22Rv1 (cell line): ENCODE measurements around the gene NRXN3.

Experiments
- ZFX ChIP-seq: fragments of 450-650 bp; IDR thresholded peaks from 2 replicates; pipeline ENCODE4 v1.6.1; 2017; ENCODE audit warnings: antibody characterized with exemption, borderline replicate concordance
- TF ChIP-seq, protein P1 (sequence below): fragments of 450-650 bp; IDR thresholded peaks from 2 replicates; pipeline ENCODE4 v1.5.1; 2017; ENCODE audit warnings: mild to moderate bottlenecking

- TF ChIP-seq, protein P1, sequence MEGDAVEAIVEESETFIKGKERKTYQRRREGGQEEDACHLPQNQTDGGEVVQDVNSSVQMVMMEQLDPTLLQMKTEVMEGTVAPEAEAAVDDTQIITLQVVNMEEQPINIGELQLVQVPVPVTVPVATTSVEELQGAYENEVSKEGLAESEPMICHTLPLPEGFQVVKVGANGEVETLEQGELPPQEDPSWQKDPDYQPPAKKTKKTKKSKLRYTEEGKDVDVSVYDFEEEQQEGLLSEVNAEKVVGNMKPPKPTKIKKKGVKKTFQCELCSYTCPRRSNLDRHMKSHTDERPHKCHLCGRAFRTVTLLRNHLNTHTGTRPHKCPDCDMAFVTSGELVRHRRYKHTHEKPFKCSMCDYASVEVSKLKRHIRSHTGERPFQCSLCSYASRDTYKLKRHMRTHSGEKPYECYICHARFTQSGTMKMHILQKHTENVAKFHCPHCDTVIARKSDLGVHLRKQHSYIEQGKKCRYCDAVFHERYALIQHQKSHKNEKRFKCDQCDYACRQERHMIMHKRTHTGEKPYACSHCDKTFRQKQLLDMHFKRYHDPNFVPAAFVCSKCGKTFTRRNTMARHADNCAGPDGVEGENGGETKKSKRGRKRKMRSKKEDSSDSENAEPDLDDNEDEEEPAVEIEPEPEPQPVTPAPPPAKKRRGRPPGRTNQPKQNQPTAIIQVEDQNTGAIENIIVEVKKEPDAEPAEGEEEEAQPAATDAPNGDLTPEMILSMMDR = no peak
- no peak for TF ChIP-seq ZFX
Observed at GRCh38 chr14:78705989-78706388, 535.8 kb downstream of the NRXN3 start.
